Epithelial cell of prostate (primary cell): Measurements from ENCODE around the gene CRTC3.
"Not testable (repeated sequence)": the region's sequence is repeated elsewhere in the genome, so short reads cannot be mapped to it uniquely, and the experiment has no call there.

Experiments
- DNase-seq: peaks from one replicate; pipeline ENCODE4 v3.0.0-alpha.2; 2011; ENCODE audit warnings: low read depth, low spot score
- H3K27ac ChIP-seq: fragments of 450-650 bp; 2 replicates; pipeline ENCODE4 v1.5.1; 2017; ENCODE audit warnings: mild to moderate bottlenecking

The CRTC3 gene

GRCh38 chr15:90519688-90520087 lies 10.0 kb upstream of the CRTC3 start:
- no peak overlapping the region for H3K27ac ChIP-seq
- DNase-seq = no peak

GRCh38 chr15:90520365-90520764 lies 9.4 kb upstream of the CRTC3 start:
- no peak overlapping the region for H3K27ac ChIP-seq
- no peak for DNase-seq

GRCh38 chr15:90523373-90523772 lies 6.3 kb upstream of the CRTC3 start:
- no peak overlapping the region for H3K27ac ChIP-seq
- DNase-seq = no peak

- DNase-seq, H3K27ac ChIP-seq: not testable (repeated sequence)
These were observed 5.5 kb upstream of the CRTC3 start for GRCh38 chr15:90524018-90524803.

GRCh38 chr15:90529011-90529370 lies 732 bp upstream of the CRTC3 start:
- no peak overlapping the region for H3K27ac ChIP-seq
- DNase-seq = no peak

- DNase-seq = no peak
- H3K27ac ChIP-seq = peak overlapping the region; percentile 53
These were observed 728 bp downstream of the CRTC3 start for GRCh38 chr15:90530250-90531051.

GRCh38 chr15:90531147-90531546 lies 1.4 kb downstream of the CRTC3 start:
- H3K27ac ChIP-seq = no peak overlapping the region
- DNase-seq = no peak

GRCh38 chr15:90535254-90535653 lies 5.5 kb downstream of the CRTC3 start:
- no peak overlapping the region for H3K27ac ChIP-seq
- no peak for DNase-seq

GRCh38 chr15:90539789-90540188 lies 10.1 kb downstream of the CRTC3 start:
- no peak for DNase-seq
- H3K27ac ChIP-seq = no peak overlapping the region

GRCh38 chr15:90540768-90541167 lies 11.0 kb downstream of the CRTC3 start:
- no peak for DNase-seq
- H3K27ac ChIP-seq = no peak overlapping the region

GRCh38 chr15:90545095-90545494 lies 15.4 kb downstream of the CRTC3 start:
- H3K27ac ChIP-seq = no peak overlapping the region

GRCh38 chr15:90547540-90547939 lies 17.8 kb downstream of the CRTC3 start:
- DNase-seq = no peak
- no peak overlapping the region for H3K27ac ChIP-seq

More at GRCh38 chr15:90545095-90545494, 15.4 kb downstream of the CRTC3 start:
- no peak for DNase-seq

- no peak overlapping the region for H3K27ac ChIP-seq
- DNase-seq = no peak
These were observed 21.2 kb downstream of the CRTC3 start for GRCh38 chr15:90550919-90551318.

GRCh38 chr15:90552162-90552928 lies 22.6 kb downstream of the CRTC3 start:
- DNase-seq = no peak
- no peak overlapping the region for H3K27ac ChIP-seq

GRCh38 chr15:90552929-90553211 lies 23.1 kb downstream of the CRTC3 start:
- H3K27ac ChIP-seq = no peak overlapping the region
- DNase-seq = no peak

- H3K27ac ChIP-seq = no peak overlapping the region
- no peak for DNase-seq
These were observed 23.6 kb downstream of the CRTC3 start for GRCh38 chr15:90553248-90553745.

GRCh38 chr15:90557186-90558084 lies 27.7 kb downstream of the CRTC3 start:
- H3K27ac ChIP-seq = no peak overlapping the region
- DNase-seq = no peak

- H3K27ac ChIP-seq = no peak overlapping the region
- no peak for DNase-seq
These were observed 28.4 kb downstream of the CRTC3 start for GRCh38 chr15:90558171-90558573.

- H3K27ac ChIP-seq = no peak overlapping the region
These were observed 29.4 kb downstream of the CRTC3 start for GRCh38 chr15:90559119-90559518.

GRCh38 chr15:90560229-90560776 lies 30.6 kb downstream of the CRTC3 start:
- no peak for DNase-seq
- H3K27ac ChIP-seq = no peak overlapping the region

More at GRCh38 chr15:90559119-90559518, 29.4 kb downstream of the CRTC3 start:
- no peak for DNase-seq
